GM13977 (cell line): ENCODE measurements around the gene PLAC8L1.
"Not testable (repeated sequence)": the region's sequence is repeated elsewhere in the genome, so short reads cannot be mapped to it uniquely, and the experiment has no call there.

Experiments used
- DNase-seq: peaks from one replicate; pipeline ENCODE4 v3.0.0; 2012; ENCODE audit warnings: low spot score
- in situ Hi-C: fragments of 300-500 bp; cut with MboI; formaldehyde crosslinking; loops from one replicate; pipeline ENCODE4 v1.12.0; 2022; ENCODE audit warnings: low sequenced_read_pairs, low pct_unique_long_range_greater_than_20kb, mixed read lengths, inconsistent platforms; ENCODE audit not compliant: unreplicated experiment
- TF ChIP-seq, protein P1 (sequence below): IDR thresholded peaks from 2 replicates; pipeline ENCODE4 v1.5.1; 2012; ENCODE audit warnings: mild to moderate bottlenecking, control low read depth; ENCODE audit not compliant: insufficient read depth; ENCODE audit errors: extremely low read depth, missing control alignments

Gene PLAC8L1, protein sequence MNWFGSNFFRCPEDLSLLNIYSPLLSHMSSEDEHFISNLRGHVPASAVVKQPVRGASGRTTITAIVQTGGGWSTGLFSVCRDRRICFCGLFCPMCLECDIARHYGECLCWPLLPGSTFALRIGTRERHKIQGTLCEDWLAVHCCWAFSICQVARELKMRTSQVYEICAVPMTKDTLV

DNA sequence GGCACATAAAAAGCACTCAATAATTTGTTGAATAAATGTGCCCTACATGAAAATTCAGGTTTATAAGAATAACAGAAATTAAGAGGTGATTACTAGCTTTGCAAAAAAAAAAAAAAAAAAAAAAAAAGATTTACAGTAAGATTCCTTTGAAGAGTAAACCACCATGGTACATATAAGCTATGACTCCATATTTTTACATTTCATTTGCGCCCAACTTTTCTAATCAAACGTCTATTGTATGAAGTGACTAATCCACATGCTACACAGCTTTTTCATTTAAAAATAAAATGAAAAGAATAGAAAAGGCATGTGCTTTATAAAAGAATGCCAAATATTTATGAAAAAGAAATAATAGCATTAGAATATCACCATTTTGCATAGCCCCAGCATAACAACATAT, at the start of gene PLAC8L1:
Gene PLAC8L1 (minus strand): TSS at position 101 of the 400 bp plus-strand sequence. CDS start 1,266 bp downstream, outside the sequence.
- no peak for DNase-seq
- TF ChIP-seq, protein P1, sequence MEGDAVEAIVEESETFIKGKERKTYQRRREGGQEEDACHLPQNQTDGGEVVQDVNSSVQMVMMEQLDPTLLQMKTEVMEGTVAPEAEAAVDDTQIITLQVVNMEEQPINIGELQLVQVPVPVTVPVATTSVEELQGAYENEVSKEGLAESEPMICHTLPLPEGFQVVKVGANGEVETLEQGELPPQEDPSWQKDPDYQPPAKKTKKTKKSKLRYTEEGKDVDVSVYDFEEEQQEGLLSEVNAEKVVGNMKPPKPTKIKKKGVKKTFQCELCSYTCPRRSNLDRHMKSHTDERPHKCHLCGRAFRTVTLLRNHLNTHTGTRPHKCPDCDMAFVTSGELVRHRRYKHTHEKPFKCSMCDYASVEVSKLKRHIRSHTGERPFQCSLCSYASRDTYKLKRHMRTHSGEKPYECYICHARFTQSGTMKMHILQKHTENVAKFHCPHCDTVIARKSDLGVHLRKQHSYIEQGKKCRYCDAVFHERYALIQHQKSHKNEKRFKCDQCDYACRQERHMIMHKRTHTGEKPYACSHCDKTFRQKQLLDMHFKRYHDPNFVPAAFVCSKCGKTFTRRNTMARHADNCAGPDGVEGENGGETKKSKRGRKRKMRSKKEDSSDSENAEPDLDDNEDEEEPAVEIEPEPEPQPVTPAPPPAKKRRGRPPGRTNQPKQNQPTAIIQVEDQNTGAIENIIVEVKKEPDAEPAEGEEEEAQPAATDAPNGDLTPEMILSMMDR = no peak
- in situ Hi-C loops = no loop called here

DNA sequence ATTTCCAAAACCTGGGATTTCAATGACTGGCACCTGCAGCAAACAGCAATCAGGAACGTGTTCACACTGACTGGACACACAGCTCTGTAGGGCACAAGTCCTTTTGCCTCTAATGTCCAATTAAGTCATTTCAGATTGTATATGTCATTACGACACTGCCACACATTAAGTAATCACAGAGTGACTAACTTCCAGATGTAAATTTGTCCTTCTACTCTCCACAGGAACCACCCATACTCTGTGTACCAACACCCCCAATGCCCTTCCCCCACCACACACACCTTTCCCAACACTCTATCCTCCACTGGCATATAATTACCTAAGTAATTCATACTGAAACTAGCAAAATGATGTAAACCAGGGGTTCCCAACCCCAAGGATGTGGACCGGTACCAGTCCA, 46.6 kb upstream of the PLAC8L1 start:
- TF ChIP-seq, protein P1 = no peak
- no peak for DNase-seq
- in situ Hi-C loops = no loop called here

DNA sequence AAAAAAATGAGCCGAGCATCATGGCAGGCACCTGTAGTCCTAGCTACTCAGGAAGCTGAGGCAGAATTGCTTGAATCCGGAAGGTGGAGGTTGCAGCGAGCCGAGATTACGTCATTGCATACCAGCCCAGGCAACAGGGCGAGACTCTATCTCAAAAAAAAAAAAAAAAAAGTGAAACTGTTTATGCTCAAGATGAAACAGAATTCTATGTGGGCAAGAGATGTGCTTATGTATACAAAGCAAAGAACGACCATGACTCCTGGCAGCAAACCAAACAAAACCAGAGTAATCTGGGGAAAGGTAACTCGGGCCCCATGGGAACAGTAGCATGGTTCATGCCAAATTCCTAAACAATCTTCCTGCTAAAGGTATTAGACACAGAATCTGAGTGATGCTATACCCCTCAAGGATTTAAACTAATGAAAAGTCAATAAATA, 32.6 kb upstream of the PLAC8L1 start:
- in situ Hi-C loops = loop anchor here (25.0 kb wide), 1 partner anchor 426 kb away; no protein-coding TSS in a partner anchor
- TF ChIP-seq, protein P1 = no peak

DNA sequence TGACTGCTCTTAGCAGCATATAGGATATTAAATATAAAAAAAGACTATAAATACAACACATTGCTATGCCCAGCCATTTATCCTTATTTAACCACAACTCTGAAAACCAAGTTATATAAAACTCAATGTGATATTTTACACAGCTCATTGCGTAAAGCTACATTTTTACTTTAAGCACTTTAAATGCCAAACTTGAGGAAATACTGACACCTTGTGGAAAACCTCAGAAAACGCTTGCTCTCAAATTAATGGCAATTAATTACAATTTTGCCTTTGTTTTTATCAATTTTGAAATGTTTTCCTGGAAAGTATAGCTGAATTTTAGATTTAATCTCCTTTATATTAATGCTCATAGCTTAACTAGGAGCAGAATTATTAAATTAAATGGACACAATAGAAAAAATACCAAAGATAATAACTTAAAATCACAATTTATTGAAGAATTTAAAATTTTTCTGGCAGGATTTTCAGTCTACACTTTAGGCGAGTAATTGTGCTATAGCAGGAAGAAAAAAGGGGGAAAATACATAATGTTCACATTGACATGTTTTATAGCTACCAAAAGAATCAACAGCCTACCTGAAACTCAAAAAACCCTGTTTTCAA, 25.2 kb upstream of the PLAC8L1 start:
- in situ Hi-C loops = loop anchor here (25.0 kb wide), 1 partner anchor 418 kb away; no protein-coding TSS in a partner anchor
- no peak for DNase-seq

More for the DNA sequence above, 32.6 kb upstream of the PLAC8L1 start:
- DNase-seq = no peak

DNA sequence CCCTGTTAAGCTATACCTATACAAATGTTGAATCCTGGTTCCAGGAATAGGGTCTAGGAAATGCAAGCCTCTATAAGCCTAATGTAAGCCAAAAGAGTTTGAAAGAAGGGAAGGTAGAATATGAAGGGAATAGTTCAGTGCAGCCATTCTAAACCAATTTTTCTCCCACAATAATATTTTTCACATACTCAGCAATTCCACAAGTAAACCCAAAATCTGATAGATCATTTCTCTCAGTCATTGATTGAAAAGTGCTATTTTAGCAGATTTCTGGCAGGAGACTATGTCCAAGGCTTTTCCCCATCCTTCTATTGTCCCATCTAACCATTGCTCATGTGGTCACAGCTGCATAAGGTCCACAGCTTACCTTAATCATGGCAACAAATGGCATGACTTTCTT, 20.7 kb upstream of the PLAC8L1 start:
- DNase-seq = no peak
- in situ Hi-C loops = loop anchor here (25.0 kb wide), 1 partner anchor 414 kb away; no protein-coding TSS in a partner anchor
- TF ChIP-seq, protein P1 = no peak

More for the DNA sequence above, 25.2 kb upstream of the PLAC8L1 start:
- TF ChIP-seq, protein P1 = peak; percentile 62

DNA sequence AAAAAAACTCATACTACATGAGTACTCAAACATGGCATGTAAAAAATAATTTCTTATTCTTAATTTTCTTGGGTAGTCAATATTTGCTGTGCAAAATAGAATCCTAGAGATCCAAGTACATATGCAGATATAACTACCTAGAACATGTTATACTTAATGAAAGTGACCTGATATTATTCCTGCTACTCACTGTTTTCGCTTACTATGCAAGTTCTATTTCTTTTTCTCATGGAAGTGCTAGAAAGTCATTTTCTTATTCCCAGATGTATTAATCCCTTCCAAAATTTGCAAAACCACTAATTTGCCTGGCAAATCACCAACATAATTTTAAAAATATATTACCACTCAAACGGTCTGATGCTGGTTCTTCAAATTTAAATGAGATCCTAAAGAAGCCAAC, 19.2 kb upstream of the PLAC8L1 start:
- no peak for DNase-seq
- in situ Hi-C loops = no loop called here
- TF ChIP-seq, protein P1 = no peak

DNA sequence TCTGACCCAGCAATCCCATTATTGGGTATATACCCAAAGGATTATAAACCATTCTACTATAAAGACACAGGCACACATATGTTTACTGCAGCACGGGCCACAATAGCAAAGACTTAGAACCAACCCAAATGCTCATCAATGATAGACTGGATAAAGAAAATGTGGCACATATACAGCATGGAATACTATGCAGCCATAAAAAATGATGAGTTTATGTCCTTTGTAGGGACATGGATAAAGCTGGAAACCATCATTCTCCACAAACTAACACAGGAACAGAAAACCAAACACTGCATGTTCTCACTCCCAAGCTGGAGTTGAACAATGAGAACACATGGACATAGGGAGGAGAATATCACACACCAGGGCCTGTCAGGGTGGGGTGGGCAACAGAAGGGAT, 16.1 kb upstream of the PLAC8L1 start:
- in situ Hi-C loops, DNase-seq: not testable (repeated sequence)
